Measurements from ENCODE around the gene MYL12A. TPM values are rescaled to one million over a fixed set of nuclear protein-coding genes. Genes with fewer than 3 reads are reported as not detected.
"Not testable (repeated sequence)": the region's sequence is repeated elsewhere in the genome, so short reads cannot be mapped to it uniquely, and the experiment has no call there.

MYL12A gene
- 475 TPM for total RNA-seq

- H3K4me1 ChIP-seq (ENCODE audit: insufficient read depth, low read length) = peaks cover 54% of the 10 kb centered on the region
- H3K9me3 ChIP-seq (ENCODE audit: low read depth, low read length) = no peaks in the 10 kb centered on the region
- H3K4me3 ChIP-seq (ENCODE audit: low read length) = peak within 1 kb of the TSS; percentile 91
- no peaks in the 10 kb centered on the region for H3K27me3 ChIP-seq (ENCODE audit: insufficient read depth, low read length)
Measured at GRCh38 chr18:3247240-3248061, at the start of gene MYL12A. Gene MYL12A, plus strand, starts transcription at chr18:3247801. Its CDS starts 5,447 bp downstream, at chr18:3253248.

DNA sequence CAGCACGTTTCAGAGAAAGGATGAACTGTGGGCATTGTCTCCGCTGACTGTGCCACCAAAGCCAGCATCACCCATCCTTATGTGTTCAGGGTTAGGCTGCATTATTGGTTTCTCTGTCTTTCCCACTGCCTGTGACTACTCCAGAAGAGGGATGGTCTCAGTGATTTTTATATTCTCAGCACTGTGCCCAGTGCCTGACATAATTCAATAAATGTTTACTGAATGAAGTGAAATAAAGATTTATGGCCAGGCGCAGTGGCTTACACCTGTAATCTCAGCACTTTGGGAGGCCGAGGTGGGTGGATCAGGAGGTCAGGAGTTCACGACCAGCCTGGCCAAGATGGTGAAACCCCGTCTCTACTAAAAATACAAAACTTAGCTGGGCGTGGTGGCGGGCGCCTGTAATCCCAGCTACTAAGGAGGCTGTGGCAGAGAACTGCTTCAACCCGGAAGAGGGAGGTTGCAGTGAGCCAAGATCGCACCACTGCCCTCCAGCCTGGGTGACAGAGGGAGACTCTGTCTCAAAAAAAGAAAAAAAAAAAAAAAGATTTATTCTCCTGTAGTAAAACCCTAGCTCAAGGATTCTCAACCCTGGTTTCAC, 49.2 kb upstream of the MYL12A start:
- peaks cover 13% of the 10 kb centered on the region for H3K9me3 ChIP-seq (ENCODE audit: low read depth, low read length)
- not testable (repeated sequence) for H3K4me3 ChIP-seq (ENCODE audit: low read length); H3K27me3 ChIP-seq (ENCODE audit: insufficient read depth, low read length); H3K4me1 ChIP-seq (ENCODE audit: insufficient read depth, low read length)

DNA sequence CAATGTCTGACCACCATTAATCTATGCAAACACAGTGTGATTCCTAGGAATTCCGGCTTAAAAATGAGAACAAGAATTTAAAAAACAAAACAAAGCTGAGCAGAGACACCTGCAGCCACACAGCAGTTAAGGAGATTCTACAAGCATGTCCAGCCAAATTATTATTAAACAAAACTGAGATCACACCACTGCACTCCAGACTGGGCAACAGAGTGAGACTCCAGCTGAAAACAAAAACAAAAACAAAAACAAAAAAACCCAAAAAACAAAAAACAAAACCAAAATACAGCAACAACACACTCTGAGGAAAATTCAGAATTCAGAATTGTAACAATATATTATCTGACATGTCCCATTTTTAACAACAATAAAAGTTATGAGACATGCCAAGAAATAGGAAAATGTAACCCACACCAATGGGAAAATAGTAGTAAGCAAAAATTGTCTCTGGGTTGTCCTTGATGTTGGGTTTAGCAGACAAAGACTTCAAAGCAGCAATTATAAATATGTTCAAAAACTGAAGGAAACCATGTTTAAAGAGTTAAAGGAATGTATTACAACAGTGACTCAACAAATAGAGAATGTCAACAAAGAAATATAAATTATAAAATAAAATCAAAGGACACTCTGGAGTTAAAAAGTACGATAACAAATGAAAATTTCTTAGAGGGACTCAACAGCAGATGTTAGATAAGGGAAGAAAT, 47.5 kb upstream of the MYL12A start:
- H3K27me3 ChIP-seq (ENCODE audit: insufficient read depth, low read length) = no peaks in the 10 kb centered on the region
- no peak overlapping the region for H3K4me3 ChIP-seq (ENCODE audit: low read length)
- H3K9me3 ChIP-seq (ENCODE audit: low read depth, low read length) = peaks cover 16% of the 10 kb centered on the region
- H3K4me1 ChIP-seq (ENCODE audit: insufficient read depth, low read length) = no peaks in the 10 kb centered on the region

- Histone ChIP-seq H3K27me3 (ENCODE audit: insufficient read depth, low read length) (no peaks in the 10 kb centered on the region), H3K4me1 (ENCODE audit: insufficient read depth, low read length) (no peaks in the 10 kb centered on the region), H3K9me3 (ENCODE audit: low read depth, low read length) (peaks cover 26% of the 10 kb centered on the region), H3K4me3 (ENCODE audit: low read length) (no peak overlapping the region)
Measured at GRCh38 chr18:3205239-3205638, 42.4 kb upstream of the MYL12A start.

DNA sequence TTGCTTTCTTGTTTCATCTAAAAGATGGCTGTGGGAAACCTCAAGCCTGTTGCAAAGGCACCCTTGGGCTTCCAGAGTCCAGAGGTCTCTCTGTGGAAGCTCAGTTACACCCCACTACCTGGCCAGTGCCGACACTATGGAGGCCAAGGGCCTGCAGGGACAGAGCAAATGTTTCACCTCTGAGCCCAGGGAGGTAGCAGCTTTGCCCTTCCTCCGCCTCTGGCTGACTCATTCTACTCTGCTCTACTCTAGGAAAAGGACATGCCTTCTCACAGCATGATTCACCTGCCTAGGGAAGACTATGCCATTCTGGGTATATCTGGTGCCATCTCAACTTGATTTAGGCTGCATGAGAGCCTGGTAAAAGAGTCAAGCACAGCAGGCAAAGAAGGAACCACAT, 40.0 kb upstream of the MYL12A start:
- H3K27me3 ChIP-seq (ENCODE audit: insufficient read depth, low read length) = no peaks in the 10 kb centered on the region
- peaks cover 21% of the 10 kb centered on the region for H3K9me3 ChIP-seq (ENCODE audit: low read depth, low read length)
- H3K4me3 ChIP-seq (ENCODE audit: low read length) = no peak overlapping the region
- no peaks in the 10 kb centered on the region for H3K4me1 ChIP-seq (ENCODE audit: insufficient read depth, low read length)

DNA sequence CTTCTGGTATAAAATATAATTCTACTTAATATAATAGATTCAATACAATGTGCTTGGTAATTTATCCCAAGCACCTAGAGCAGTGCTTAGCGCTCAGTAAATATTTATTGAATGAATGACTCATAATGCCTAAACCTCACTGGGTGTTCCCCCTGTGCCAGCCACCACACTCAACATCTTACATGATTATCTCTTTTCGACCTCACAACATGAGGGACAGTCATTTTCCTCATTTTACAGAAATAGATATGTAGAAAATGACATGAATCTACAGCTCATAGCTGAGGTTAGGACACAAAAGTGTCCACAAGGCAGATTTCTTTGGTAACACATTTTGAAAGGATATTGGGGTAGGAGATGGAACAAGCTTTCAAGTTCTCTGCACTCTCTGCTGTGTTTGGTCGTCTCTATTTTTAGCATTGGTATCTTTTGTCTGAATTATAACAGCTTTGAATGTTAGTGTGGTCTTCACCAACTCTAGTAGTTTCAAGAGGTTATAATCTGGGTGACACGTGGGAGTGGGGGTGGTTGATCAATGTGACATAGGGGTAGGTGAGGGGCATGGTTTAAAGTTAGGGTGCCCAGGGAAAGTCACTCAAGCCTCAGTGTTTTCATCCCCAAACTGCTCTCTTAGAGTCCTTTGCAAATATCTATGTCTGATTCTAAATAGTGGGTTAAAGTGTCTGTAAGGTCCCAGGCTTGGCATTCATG, 37.6 kb upstream of the MYL12A start:
- Histone ChIP-seq H3K4me3 (ENCODE audit: low read length) (no peak overlapping the region), H3K27me3 (ENCODE audit: insufficient read depth, low read length) (no peaks in the 10 kb centered on the region), H3K9me3 (ENCODE audit: low read depth, low read length) (peaks cover 10% of the 10 kb centered on the region), H3K4me1 (ENCODE audit: insufficient read depth, low read length) (no peaks in the 10 kb centered on the region)

- no peaks in the 10 kb centered on the region for H3K27me3 ChIP-seq (ENCODE audit: insufficient read depth, low read length)
- no peaks in the 10 kb centered on the region for H3K9me3 ChIP-seq (ENCODE audit: low read depth, low read length)
- no peak overlapping the region for H3K4me3 ChIP-seq (ENCODE audit: low read length)
- H3K4me1 ChIP-seq (ENCODE audit: insufficient read depth, low read length) = no peaks in the 10 kb centered on the region
Measured at GRCh38 chr18:3211236-3211992, 36.2 kb upstream of the MYL12A start.

GRCh38 chr18:3212657-3213056, 34.9 kb upstream of the MYL12A start:
- no peak overlapping the region for H3K4me3 ChIP-seq (ENCODE audit: low read length)
- no peaks in the 10 kb centered on the region for H3K9me3 ChIP-seq (ENCODE audit: low read depth, low read length)
- H3K27me3 ChIP-seq (ENCODE audit: insufficient read depth, low read length) = no peaks in the 10 kb centered on the region
- no peaks in the 10 kb centered on the region for H3K4me1 ChIP-seq (ENCODE audit: insufficient read depth, low read length)

DNA sequence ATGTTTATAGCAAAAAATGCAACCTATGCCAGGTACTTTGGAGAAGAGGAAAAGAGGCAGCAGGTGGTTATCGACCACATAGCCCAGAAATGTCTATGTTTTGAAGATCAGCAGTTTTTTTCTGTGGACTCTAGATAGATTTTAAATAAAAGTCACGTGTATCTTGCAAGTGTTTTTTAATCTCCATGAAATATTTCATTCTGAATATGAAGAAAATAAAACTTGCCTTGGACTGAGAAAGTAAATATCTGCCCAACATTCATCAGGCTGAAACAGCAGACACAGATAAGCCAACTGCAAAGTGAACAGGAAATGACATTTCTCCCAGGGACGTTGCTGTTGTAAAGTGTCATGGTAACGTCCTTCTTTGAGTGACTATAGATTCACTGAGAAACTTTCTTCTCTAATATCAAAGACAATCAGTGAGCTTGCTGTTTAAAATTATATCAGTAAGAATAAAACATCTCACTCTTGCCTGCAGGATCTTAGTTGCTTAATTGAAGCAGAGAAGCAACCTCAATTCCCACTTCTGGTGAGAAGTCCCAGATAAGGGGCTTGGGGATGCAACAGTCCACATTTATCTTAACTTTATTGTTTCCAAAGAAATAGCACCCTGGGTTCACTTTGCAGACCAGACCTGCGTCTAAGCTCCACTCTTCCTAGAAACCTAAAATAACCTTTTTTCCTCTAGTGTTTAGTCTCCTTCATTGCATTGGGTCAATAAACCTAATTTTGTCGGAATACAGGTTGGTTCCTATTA, 34.1 kb upstream of the MYL12A start:
- Histone ChIP-seq H3K27me3 (ENCODE audit: insufficient read depth, low read length) (no peaks in the 10 kb centered on the region), H3K4me1 (ENCODE audit: insufficient read depth, low read length) (no peaks in the 10 kb centered on the region), H3K4me3 (ENCODE audit: low read length) (no peak overlapping the region), H3K9me3 (ENCODE audit: low read depth, low read length) (no peaks in the 10 kb centered on the region)

GRCh38 chr18:3214855-3215637, 32.6 kb upstream of the MYL12A start:
- H3K9me3 ChIP-seq (ENCODE audit: low read depth, low read length) = no peaks in the 10 kb centered on the region
- no peak overlapping the region for H3K4me3 ChIP-seq (ENCODE audit: low read length)
- no peaks in the 10 kb centered on the region for H3K4me1 ChIP-seq (ENCODE audit: insufficient read depth, low read length)
- H3K27me3 ChIP-seq (ENCODE audit: insufficient read depth, low read length) = no peaks in the 10 kb centered on the region

- Histone ChIP-seq H3K4me1 (ENCODE audit: insufficient read depth, low read length) (no peaks in the 10 kb centered on the region), H3K9me3 (ENCODE audit: low read depth, low read length) (no peaks in the 10 kb centered on the region), H3K27me3 (ENCODE audit: insufficient read depth, low read length) (no peaks in the 10 kb centered on the region)
Measured at GRCh38 chr18:3216987-3217386, 30.6 kb upstream of the MYL12A start.

GRCh38 chr18:3217948-3218647, 29.5 kb upstream of the MYL12A start:
- no peaks in the 10 kb centered on the region for H3K4me1 ChIP-seq (ENCODE audit: insufficient read depth, low read length)
- no peaks in the 10 kb centered on the region for H3K27me3 ChIP-seq (ENCODE audit: insufficient read depth, low read length)
- no peaks in the 10 kb centered on the region for H3K9me3 ChIP-seq (ENCODE audit: low read depth, low read length)
- no peak overlapping the region for H3K4me3 ChIP-seq (ENCODE audit: low read length)

More at GRCh38 chr18:3216987-3217386, 30.6 kb upstream of the MYL12A start:
- H3K4me3 ChIP-seq (ENCODE audit: low read length) = no peak overlapping the region

DNA sequence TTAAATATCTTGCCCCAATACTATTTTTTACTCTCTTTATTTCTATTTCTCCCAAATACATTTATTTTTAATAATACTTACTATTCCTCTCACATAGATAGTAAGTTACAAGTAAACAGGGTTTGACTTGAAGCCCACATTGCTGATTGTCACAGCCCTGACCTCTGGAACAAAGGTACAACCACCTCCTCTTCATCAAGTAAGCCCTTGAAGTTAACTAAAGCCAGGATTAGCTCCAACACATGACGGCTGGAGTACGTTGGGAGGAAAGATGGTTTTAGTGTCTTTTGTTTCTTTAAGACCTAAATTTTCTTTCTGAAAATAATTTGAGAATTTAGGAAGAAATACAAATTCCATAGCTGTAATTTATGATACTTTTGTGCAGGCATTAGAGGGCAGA, 28.8 kb upstream of the MYL12A start:
- no peaks in the 10 kb centered on the region for H3K4me1 ChIP-seq (ENCODE audit: insufficient read depth, low read length)
- no peaks in the 10 kb centered on the region for H3K9me3 ChIP-seq (ENCODE audit: low read depth, low read length)
- H3K4me3 ChIP-seq (ENCODE audit: low read length) = no peak overlapping the region
- H3K27me3 ChIP-seq (ENCODE audit: insufficient read depth, low read length) = no peaks in the 10 kb centered on the region
